H7 (cell line): ENCODE data around the gene RAPGEF6. TPM values are rescaled to one million over a fixed set of nuclear protein-coding genes. Genes with fewer than 3 reads are reported as not detected.
"Not testable (repeated sequence)": the region's sequence is repeated elsewhere in the genome, so short reads cannot be mapped to it uniquely, and the experiment has no call there.

Source experiments
- DNase-seq: peaks from one replicate; pipeline ENCODE4 v3.0.0; 2012
- H3K27me3 ChIP-seq: 2 replicates; pipeline ENCODE4 v1.6.0; 2011; ENCODE audit warnings: mild to moderate bottlenecking, low read length; ENCODE audit not compliant: control insufficient read depth, insufficient read depth
- H3K36me3 ChIP-seq: replicated peaks from 2 replicates; pipeline ENCODE4 v1.5.1; 2011; ENCODE audit warnings: low read length; ENCODE audit not compliant: control insufficient read depth, insufficient read depth
- H3K4me3 ChIP-seq: 2 replicates; pipeline ENCODE4 v1.5.1; 2011; ENCODE audit warnings: low read depth, mild to moderate bottlenecking, control low read depth, low read length, moderate library complexity; ENCODE audit not compliant: insufficient read depth
- total RNA-seq: library from RNA; depleted of rRNA; stranded (reverse); fragments of >200 nt; shearing (Covaris generic); gene quantifications from 2 replicates; pipeline ENCODE4 v1.2.3, GENCODE V29; 2014

Gene RAPGEF6
- total RNA-seq, 1 experiment from 2014 or later: 6.1 TPM

- no peak overlapping the region for H3K4me3 ChIP-seq
- no peak for DNase-seq
- H3K27me3 ChIP-seq: no peaks in the 10 kb centered on the region
- H3K36me3 ChIP-seq: no peaks in the 10 kb centered on the region; the same call in 1 of the 2 replicates
These were observed 4.1 kb downstream of the RAPGEF6 start for GRCh38 chr5:131630963-131631350.

GRCh38 chr5:131630208-131630962 is 4.6 kb downstream of the RAPGEF6 start:
- H3K4me3 ChIP-seq: no peak overlapping the region
- no peaks in the 10 kb centered on the region for H3K27me3 ChIP-seq
- no peak for DNase-seq
- no peaks in the 10 kb centered on the region; the same call in 1 of the 2 replicates for H3K36me3 ChIP-seq

GRCh38 chr5:131628990-131629389 is 6.0 kb downstream of the RAPGEF6 start:
- no peak overlapping the region for H3K4me3 ChIP-seq
- H3K27me3 ChIP-seq: no peaks in the 10 kb centered on the region
- no peaks in the 10 kb centered on the region; the same call in 1 of the 2 replicates for H3K36me3 ChIP-seq
- no peak for DNase-seq

- H3K36me3 ChIP-seq: no peaks in the 10 kb centered on the region
- no peak overlapping the region for H3K4me3 ChIP-seq
- H3K27me3 ChIP-seq: no peaks in the 10 kb centered on the region
- no peak for DNase-seq
These were observed 7.7 kb downstream of the RAPGEF6 start for GRCh38 chr5:131627207-131627865.

GRCh38 chr5:131622633-131623032 is 12.4 kb downstream of the RAPGEF6 start:
- Histone ChIP-seq H3K4me3 (no peak overlapping the region), H3K36me3 (no peaks in the 10 kb centered on the region), H3K27me3 (no peaks in the 10 kb centered on the region)
- no peak for DNase-seq

GRCh38 chr5:131621164-131621563 is 13.9 kb downstream of the RAPGEF6 start:
- H3K27me3 ChIP-seq, DNase-seq, H3K4me3 ChIP-seq, H3K36me3 ChIP-seq: not testable (repeated sequence)

- Histone ChIP-seq H3K36me3 (no peaks in the 10 kb centered on the region), H3K27me3 (no peaks in the 10 kb centered on the region), H3K4me3 (no peak overlapping the region)
- DNase-seq: no peak
These were observed 15.9 kb downstream of the RAPGEF6 start for GRCh38 chr5:131619102-131619501.

GRCh38 chr5:131617140-131617822 is 17.7 kb downstream of the RAPGEF6 start:
- Histone ChIP-seq H3K4me3 (no peak overlapping the region), H3K36me3 (no peaks in the 10 kb centered on the region), H3K27me3 (no peaks in the 10 kb centered on the region)
- DNase-seq: no peak

GRCh38 chr5:131615957-131616356 is 19.1 kb downstream of the RAPGEF6 start:
- Histone ChIP-seq H3K36me3 (no peaks in the 10 kb centered on the region), H3K27me3 (no peaks in the 10 kb centered on the region), H3K4me3 (no peak overlapping the region)

GRCh38 chr5:131613423-131613822 is 21.6 kb downstream of the RAPGEF6 start:
- H3K4me3 ChIP-seq: no peak overlapping the region
- H3K27me3 ChIP-seq: no peaks in the 10 kb centered on the region
- H3K36me3 ChIP-seq: no peaks in the 10 kb centered on the region

More at GRCh38 chr5:131615957-131616356, 19.1 kb downstream of the RAPGEF6 start:
- DNase-seq: no peak

GRCh38 chr5:131611064-131611381 is 24.0 kb downstream of the RAPGEF6 start:
- Histone ChIP-seq H3K4me3 (no peak overlapping the region), H3K36me3 (no peaks in the 10 kb centered on the region), H3K27me3 (no peaks in the 10 kb centered on the region)
- DNase-seq: no peak

More at GRCh38 chr5:131613423-131613822, 21.6 kb downstream of the RAPGEF6 start:
- DNase-seq: no peak

- Histone ChIP-seq H3K27me3 (no peaks in the 10 kb centered on the region), H3K4me3 (no peak overlapping the region), H3K36me3 (no peaks in the 10 kb centered on the region)
- no peak for DNase-seq
These were observed 24.6 kb downstream of the RAPGEF6 start for GRCh38 chr5:131610198-131611063.

- Histone ChIP-seq H3K36me3 (no peaks in the 10 kb centered on the region), H3K4me3 (no peak overlapping the region), H3K27me3 (no peaks in the 10 kb centered on the region)
- DNase-seq: no peak
These were observed 25.3 kb downstream of the RAPGEF6 start for GRCh38 chr5:131609774-131610173.

GRCh38 chr5:131608597-131608996 is 26.4 kb downstream of the RAPGEF6 start:
- no peaks in the 10 kb centered on the region for H3K36me3 ChIP-seq
- no peaks in the 10 kb centered on the region for H3K27me3 ChIP-seq
- no peak for DNase-seq
- no peak overlapping the region for H3K4me3 ChIP-seq
